Measurements from ENCODE around the gene KRT39. TPM values are rescaled to one million over a fixed set of nuclear protein-coding genes. Genes with fewer than 3 reads are reported as not detected.

Gene KRT39
- total and polyA plus RNA-seq, 10 of the 15 experiments (the other 5 are each of a cell fraction or from before 2014, with no cell fraction given): not detected

- no peak for TF ChIP-seq NR2C2 (IDR thresholded peaks at IDR 0.05; ENCODE audit: borderline replicate concordance, control insufficient read depth, insufficient read length, low read depth)
- TF ChIP-seq, protein P1, sequence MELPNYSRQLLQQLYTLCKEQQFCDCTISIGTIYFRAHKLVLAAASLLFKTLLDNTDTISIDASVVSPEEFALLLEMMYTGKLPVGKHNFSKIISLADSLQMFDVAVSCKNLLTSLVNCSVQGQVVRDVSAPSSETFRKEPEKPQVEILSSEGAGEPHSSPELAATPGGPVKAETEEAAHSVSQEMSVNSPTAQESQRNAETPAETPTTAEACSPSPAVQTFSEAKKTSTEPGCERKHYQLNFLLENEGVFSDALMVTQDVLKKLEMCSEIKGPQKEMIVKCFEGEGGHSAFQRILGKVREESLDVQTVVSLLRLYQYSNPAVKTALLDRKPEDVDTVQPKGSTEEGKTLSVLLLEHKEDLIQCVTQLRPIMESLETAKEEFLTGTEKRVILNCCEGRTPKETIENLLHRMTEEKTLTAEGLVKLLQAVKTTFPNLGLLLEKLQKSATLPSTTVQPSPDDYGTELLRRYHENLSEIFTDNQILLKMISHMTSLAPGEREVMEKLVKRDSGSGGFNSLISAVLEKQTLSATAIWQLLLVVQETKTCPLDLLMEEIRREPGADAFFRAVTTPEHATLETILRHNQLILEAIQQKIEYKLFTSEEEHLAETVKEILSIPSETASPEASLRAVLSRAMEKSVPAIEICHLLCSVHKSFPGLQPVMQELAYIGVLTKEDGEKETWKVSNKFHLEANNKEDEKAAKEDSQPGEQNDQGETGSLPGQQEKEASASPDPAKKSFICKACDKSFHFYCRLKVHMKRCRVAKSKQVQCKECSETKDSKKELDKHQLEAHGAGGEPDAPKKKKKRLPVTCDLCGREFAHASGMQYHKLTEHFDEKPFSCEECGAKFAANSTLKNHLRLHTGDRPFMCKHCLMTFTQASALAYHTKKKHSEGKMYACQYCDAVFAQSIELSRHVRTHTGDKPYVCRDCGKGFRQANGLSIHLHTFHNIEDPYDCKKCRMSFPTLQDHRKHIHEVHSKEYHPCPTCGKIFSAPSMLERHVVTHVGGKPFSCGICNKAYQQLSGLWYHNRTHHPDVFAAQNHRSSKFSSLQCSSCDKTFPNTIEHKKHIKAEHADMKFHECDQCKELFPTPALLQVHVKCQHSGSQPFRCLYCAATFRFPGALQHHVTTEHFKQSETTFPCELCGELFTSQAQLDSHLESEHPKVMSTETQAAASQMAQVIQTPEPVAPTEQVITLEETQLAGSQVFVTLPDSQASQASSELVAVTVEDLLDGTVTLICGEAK (IDR thresholded peaks at IDR 0.05; ENCODE audit: borderline replicate concordance): no peak
- no peak for TF ChIP-seq ZNF274 (IDR thresholded peaks at IDR 0.05; ENCODE audit: insufficient read depth, insufficient read length)
- TF ChIP-seq RAD21 (IDR thresholded peaks at IDR 0.05; ENCODE audit: insufficient read depth, low read depth, low read length): no peak
- TF ChIP-seq SMAD5 (IDR thresholded peaks at IDR 0.05; ENCODE audit: low read depth): no peak
Observed at GRCh38 chr17:40940266-40940665, 26.5 kb downstream of the KRT39 start (continued).

DNA sequence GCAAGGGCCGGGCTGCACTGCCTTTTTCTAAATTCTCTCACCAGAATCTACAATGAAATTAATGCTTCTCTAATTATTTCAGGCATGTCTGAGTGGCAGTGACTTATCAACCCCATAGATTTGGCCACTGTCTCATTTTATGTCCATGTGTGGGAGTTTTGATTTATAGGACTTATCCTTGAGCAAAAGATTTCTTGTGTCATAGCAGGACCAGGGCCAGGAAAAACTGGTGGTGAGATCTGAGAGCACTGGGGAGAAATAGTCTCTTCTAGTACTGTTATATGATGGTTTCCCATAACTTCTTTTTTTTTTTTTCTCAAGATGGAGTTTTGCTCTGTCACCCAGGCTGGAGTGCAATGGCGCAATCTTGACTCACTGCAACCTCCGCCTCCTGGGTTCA, 27.8 kb downstream of the KRT39 start:
- no peaks in the 10 kb centered on the region; a peak in 1 of 4 replicates for H3K27me3 ChIP-seq (replicated peaks in 1 of 2; ENCODE audit: control insufficient read depth in 2 of 2, insufficient read depth in 2 of 2, low read length in 1 of 2)
- H3K36me3 ChIP-seq (ENCODE audit: control insufficient read depth in 2 of 2, insufficient read depth in 2 of 2, low read length in 1 of 2): no peaks in the 10 kb centered on the region
- H3K79me2 ChIP-seq (ENCODE audit: control insufficient read depth, insufficient read depth, low read length): no peaks in the 10 kb centered on the region
- ATAC-seq (no peak), FAIRE-seq (no peak), DNase-seq (ENCODE audit: low read depth, low spot score) (no peak)
- no TSS peak for BruUV-seq (replicated peaks)
- ChIA-PET RAD21 (ENCODE audit: unreplicated experiment) (no interaction called here), POLR2A (no interaction called here), CTCF (no interaction called here), SMC1A (ENCODE audit: uncharacterized antibody, unreplicated experiment) (no interaction called here)
- no peaks in the 10 kb centered on the region for H3K4me1 ChIP-seq (ENCODE audit: control insufficient read depth, insufficient read depth, low read length)
- no peak overlapping the region for H3K27ac ChIP-seq (ENCODE audit: control insufficient read depth, insufficient read depth)
- intact Hi-C loops (cut with micrococcal nuclease; ENCODE audit: unreplicated experiment) (no loop called here), in situ Hi-C loops (cut with MboI) (no loop called here)
- no peaks in the 10 kb centered on the region for H4K20me1 ChIP-seq (ENCODE audit: control insufficient read depth, insufficient read depth)
- no peak overlapping the region for H3K9ac ChIP-seq (ENCODE audit: control insufficient read depth, insufficient read depth, low read length)
- H2AFZ ChIP-seq (ENCODE audit: control insufficient read depth, low read depth, low read length): no peak overlapping the region
- 52% methylated on average over 2 of the region's 3 CpGs for WGBS (ENCODE audit: insufficient coverage, insufficient replicate concordance, low lambda C conversion rate, missing lambda C conversion rate)
- no peak overlapping the region for H3K4me3 ChIP-seq
- H3K9me3 ChIP-seq (replicated peaks; ENCODE audit: control insufficient read depth, insufficient read depth, low read length): no peaks in the 10 kb centered on the region
- no peak overlapping the region for H3K4me2 ChIP-seq (ENCODE audit: control insufficient read depth, insufficient read depth)
- TF ChIP-seq TCF7 (IDR thresholded peaks at IDR 0.05; ENCODE audit: borderline replicate concordance): no peak
- TF ChIP-seq BHLHE40 (IDR thresholded peaks at IDR 0.05; ENCODE audit: borderline replicate concordance in 1 of 2, low read depth in 2 of 2, low read length in 1 of 2): no peak
- TF ChIP-seq, protein P2, sequence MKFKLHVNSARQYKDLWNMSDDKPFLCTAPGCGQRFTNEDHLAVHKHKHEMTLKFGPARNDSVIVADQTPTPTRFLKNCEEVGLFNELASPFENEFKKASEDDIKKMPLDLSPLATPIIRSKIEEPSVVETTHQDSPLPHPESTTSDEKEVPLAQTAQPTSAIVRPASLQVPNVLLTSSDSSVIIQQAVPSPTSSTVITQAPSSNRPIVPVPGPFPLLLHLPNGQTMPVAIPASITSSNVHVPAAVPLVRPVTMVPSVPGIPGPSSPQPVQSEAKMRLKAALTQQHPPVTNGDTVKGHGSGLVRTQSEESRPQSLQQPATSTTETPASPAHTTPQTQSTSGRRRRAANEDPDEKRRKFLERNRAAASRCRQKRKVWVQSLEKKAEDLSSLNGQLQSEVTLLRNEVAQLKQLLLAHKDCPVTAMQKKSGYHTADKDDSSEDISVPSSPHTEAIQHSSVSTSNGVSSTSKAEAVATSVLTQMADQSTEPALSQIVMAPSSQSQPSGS (IDR thresholded peaks at IDR 0.05; ENCODE audit: low read length): no peak
- no peak for TF ChIP-seq MTA3 (IDR thresholded peaks at IDR 0.05; ENCODE audit: borderline replicate concordance, low read length)
- no peak for TF ChIP-seq PAX8 (IDR thresholded peaks at IDR 0.05)
- TF ChIP-seq SMAD5 (IDR thresholded peaks at IDR 0.05; ENCODE audit: low read depth): no peak
- no peak for TF ChIP-seq SPI1 (IDR thresholded peaks at IDR 0.05; ENCODE audit: borderline replicate concordance, insufficient read depth, low read depth, low read length)
- TF ChIP-seq SP1 (IDR thresholded peaks at IDR 0.05; ENCODE audit: low read depth, low read length): no peak
- TF ChIP-seq NFXL1 (IDR thresholded peaks at IDR 0.05; ENCODE audit: borderline replicate concordance): no peak
- no peak for TF ChIP-seq MEF2A (IDR thresholded peaks at IDR 0.05; ENCODE audit: insufficient read depth, low read depth, low read length)
- TF ChIP-seq PML (IDR thresholded peaks at IDR 0.05; ENCODE audit: low read length): no peak
- no peak for TF ChIP-seq JUNB (IDR thresholded peaks at IDR 0.05)
- no peak for TF ChIP-seq E2F8 (IDR thresholded peaks at IDR 0.05; ENCODE audit: low read depth, partially characterized antibody)

Data from GM12878 (cell line).